Mesenchymal stem cell (in vitro differentiated cells and primary cell): Measurements from ENCODE around the gene TMEM178B.
"Not testable (repeated sequence)": the region's sequence is repeated elsewhere in the genome, so short reads cannot be mapped to it uniquely, and the experiment has no call there.

ENCODE experiments used
- DNase-seq: peaks from one replicate; pipeline ENCODE4 v3.0.0-alpha.2; 2013
- H2AFZ ChIP-seq: one replicate; pipeline ENCODE4 v1.6.1; 2013; ENCODE audit warnings: low read depth, mild to moderate bottlenecking, control low read depth, inconsistent platforms, low read length, moderate library complexity
- H2AK5ac ChIP-seq: 2 replicates; pipeline ENCODE4 v1.6.1; 2013; ENCODE audit warnings: low read length, moderate library complexity, mild to moderate bottlenecking, inconsistent platforms; ENCODE audit not compliant: severe bottlenecking
- H2BK120ac ChIP-seq: one replicate; pipeline ENCODE4 v1.6.1; 2013; ENCODE audit warnings: low read depth, mild to moderate bottlenecking, inconsistent platforms, low read length, moderate library complexity
- H2BK12ac ChIP-seq, 2 experiments: one replicate each; pipeline ENCODE4 v1.6.1; 2013; ENCODE audit warnings: inconsistent platforms in 2 of 2, low read length in 2 of 2, mild to moderate bottlenecking in 2 of 2, moderate library complexity in 2 of 2, control low read depth in 1 of 2
- H2BK15ac ChIP-seq: one replicate; pipeline ENCODE4 v1.6.1; 2013; ENCODE audit warnings: mild to moderate bottlenecking, low read depth, inconsistent platforms; ENCODE audit not compliant: poor library complexity, severe bottlenecking
- H2BK5ac ChIP-seq: 2 replicates; pipeline ENCODE4 v1.6.1; 2013; ENCODE audit warnings: low read depth, mild to moderate bottlenecking, low read length, control low read depth, inconsistent platforms; ENCODE audit not compliant: poor library complexity, severe bottlenecking
- H3K14ac ChIP-seq, 2 experiments: one replicate each; pipeline ENCODE4 v1.6.1; 2013; ENCODE audit warnings: inconsistent platforms in 2 of 2, low read length in 2 of 2, control low read depth in 1 of 2, mild to moderate bottlenecking in 1 of 2, moderate library complexity in 1 of 2
- H3K18ac ChIP-seq, 2 experiments: one replicate each; pipeline ENCODE4 v1.6.1; 2013; ENCODE audit warnings: inconsistent platforms in 2 of 2, low read length in 2 of 2, control low read depth in 1 of 2, low read depth in 1 of 2, mild to moderate bottlenecking in 1 of 2
- H3K23ac ChIP-seq, 2 experiments: one replicate each; pipeline ENCODE4 v1.6.1; 2013; ENCODE audit warnings: inconsistent platforms in 2 of 2, low read length in 2 of 2, mild to moderate bottlenecking in 2 of 2, moderate library complexity in 2 of 2, control low read depth in 1 of 2
- H3K27ac ChIP-seq: 2 replicates; pipeline ENCODE4 v1.5.1; 2013; ENCODE audit warnings: mild to moderate bottlenecking, moderate library complexity, low read length, control low read depth, inconsistent platforms; ENCODE audit not compliant: poor library complexity, severe bottlenecking
- H3K27me3 ChIP-seq, 2 experiments: 2 replicates each; pipeline versions ENCODE4 v1.6.1 to v1.7.0; 2013; ENCODE audit warnings: low read length in 2 of 2, mild to moderate bottlenecking in 2 of 2, moderate library complexity in 2 of 2, control low read depth in 1 of 2, inconsistent platforms in 1 of 2; ENCODE audit not compliant: control insufficient read depth in 1 of 2, insufficient read depth in 1 of 2
- H3K36me3 ChIP-seq, 2 experiments: 2 replicates each; pipeline versions ENCODE4 v1.6.1 to v1.7.0; 2013; ENCODE audit warnings: low read length in 2 of 2, control low read depth in 1 of 2, inconsistent platforms in 1 of 2, low read depth in 1 of 2, mild to moderate bottlenecking in 1 of 2; ENCODE audit not compliant: insufficient read depth in 2 of 2, control insufficient read depth in 1 of 2
- H3K4ac ChIP-seq, 2 experiments: one replicate each; pipeline ENCODE4 v1.6.1; 2013; ENCODE audit warnings: inconsistent platforms in 2 of 2, low read length in 2 of 2, mild to moderate bottlenecking in 2 of 2, moderate library complexity in 2 of 2, control low read depth in 1 of 2, low read depth in 1 of 2
- H3K4me1 ChIP-seq: 2 replicates; pipeline ENCODE4 v1.6.1; 2013; ENCODE audit warnings: low read depth, low read length, control low read depth; ENCODE audit not compliant: control insufficient read depth, insufficient read depth
- H3K4me2 ChIP-seq: 2 replicates; pipeline ENCODE4 v1.6.1; 2013; ENCODE audit warnings: low read length, mild to moderate bottlenecking, inconsistent platforms; ENCODE audit not compliant: poor library complexity, severe bottlenecking
- H3K4me3 ChIP-seq, 2 experiments: 2 replicates each; pipeline versions ENCODE4 v1.5.1 to v1.7.0; 2013; ENCODE audit warnings: low read length in 2 of 2, mild to moderate bottlenecking in 2 of 2, control low read depth in 1 of 2, low read depth in 1 of 2; ENCODE audit not compliant: insufficient read depth in 1 of 2
- H3K79me1 ChIP-seq: replicated peaks from 2 replicates; pipeline ENCODE4 v1.6.1; 2013; ENCODE audit warnings: mild to moderate bottlenecking, control low read depth, low read length, inconsistent platforms; ENCODE audit not compliant: poor library complexity, severe bottlenecking
- H3K9ac ChIP-seq: 2 replicates; pipeline ENCODE4 v1.7.0; 2013; ENCODE audit warnings: mild to moderate bottlenecking, low read length, moderate library complexity
- H3K9me3 ChIP-seq: 2 replicates; pipeline ENCODE4 v1.7.0; 2013; ENCODE audit warnings: mild to moderate bottlenecking, low read length; ENCODE audit not compliant: control insufficient read depth
- H4K8ac ChIP-seq: one replicate; pipeline ENCODE4 v1.6.1; 2013; ENCODE audit warnings: inconsistent platforms, mild to moderate bottlenecking, low read length, moderate library complexity
- H4K91ac ChIP-seq: one replicate; pipeline ENCODE4 v1.6.1; 2013; ENCODE audit warnings: mild to moderate bottlenecking, low read length, inconsistent platforms
- WGBS: methylation state at CpG from one replicate; pipeline ENCODE4 v1.1.7; 2013; ENCODE audit warnings: mixed read lengths; 5-methylcytosine and 5-hydroxymethylcytosine counted together

The TMEM178B gene

GRCh38 chr7:141167381-141167964, 93.6 kb downstream of the TMEM178B start:
- Histone ChIP-seq H3K27me3 (no peaks in the 10 kb centered on the region), H2AFZ (no peak overlapping the region), H2AK5ac (no peak overlapping the region), H2BK15ac (no peak overlapping the region), H3K9me3 (no peaks in the 10 kb centered on the region), H2BK12ac (no peak overlapping the region), H3K27ac (no peak overlapping the region), H3K4me2 (no peak overlapping the region), H4K8ac (no peak overlapping the region), H4K91ac (no peak overlapping the region), H3K79me1 (peaks cover 8% of the 10 kb centered on the region), H3K4ac (no peak overlapping the region), H3K18ac (no peak overlapping the region), H3K14ac (no peak overlapping the region), H2BK120ac (no peak overlapping the region), H3K36me3 (no peaks in the 10 kb centered on the region), H3K4me3 (no peak overlapping the region), H3K9ac (no peak overlapping the region), H3K4me1 (peaks cover 1% of the 10 kb centered on the region), H3K23ac (no peak overlapping the region), H2BK5ac (no peak overlapping the region)
- 82% methylated on average over 11 of the region's 11 CpGs for WGBS
- DNase-seq, result no peak

GRCh38 chr7:141169157-141169556, 95.3 kb downstream of the TMEM178B start:
- H3K14ac ChIP-seq, H3K79me1 ChIP-seq, H2BK15ac ChIP-seq, H2BK5ac ChIP-seq, DNase-seq, H3K27me3 ChIP-seq, H3K18ac ChIP-seq, H2BK12ac ChIP-seq, H2AFZ ChIP-seq, H2BK120ac ChIP-seq, H4K8ac ChIP-seq, H3K4me2 ChIP-seq, H3K4ac ChIP-seq, H2AK5ac ChIP-seq, H3K4me3 ChIP-seq, H3K27ac ChIP-seq, H3K9ac ChIP-seq, H3K36me3 ChIP-seq, H4K91ac ChIP-seq, H3K23ac ChIP-seq, H3K4me1 ChIP-seq, H3K9me3 ChIP-seq: not testable (repeated sequence)
- WGBS, result no CpG with 5 or more reads among the region's 2 CpGs

- H3K23ac ChIP-seq, H3K27ac ChIP-seq, H3K4me3 ChIP-seq, H3K36me3 ChIP-seq, H3K4me1 ChIP-seq, H3K9me3 ChIP-seq, H2BK5ac ChIP-seq, H3K27me3 ChIP-seq, H2BK120ac ChIP-seq, H3K4me2 ChIP-seq, H3K14ac ChIP-seq, H3K18ac ChIP-seq, DNase-seq, H4K8ac ChIP-seq, H3K79me1 ChIP-seq, H2AK5ac ChIP-seq, H3K4ac ChIP-seq, H4K91ac ChIP-seq, H2BK15ac ChIP-seq, H2BK12ac ChIP-seq, H3K9ac ChIP-seq, H2AFZ ChIP-seq: not testable (repeated sequence)
- WGBS, result no CpG with 5 or more reads among the region's 1 CpG
Observed at GRCh38 chr7:141175728-141176127, 101.9 kb downstream of the TMEM178B start.

- not testable (repeated sequence) for H2BK5ac ChIP-seq, H3K4ac ChIP-seq, H2BK120ac ChIP-seq, H3K4me2 ChIP-seq, H3K36me3 ChIP-seq, H3K9me3 ChIP-seq, H3K27me3 ChIP-seq, H3K4me1 ChIP-seq, H2BK15ac ChIP-seq, H2AK5ac ChIP-seq, H3K18ac ChIP-seq, H2AFZ ChIP-seq, H3K27ac ChIP-seq, H2BK12ac ChIP-seq, H3K23ac ChIP-seq, H3K4me3 ChIP-seq, DNase-seq, H4K91ac ChIP-seq, H3K14ac ChIP-seq, H3K9ac ChIP-seq, H3K79me1 ChIP-seq, H4K8ac ChIP-seq
- 91% methylated on average over 5 of the region's 5 CpGs for WGBS
Observed at GRCh38 chr7:141177120-141177519, 103.3 kb downstream of the TMEM178B start.
